Measurements from ENCODE around the gene GKN1. TPM values are rescaled to one million over a fixed set of nuclear protein-coding genes. Genes with fewer than 3 reads are reported as not detected.
"Not testable (repeated sequence)": the region's sequence is repeated elsewhere in the genome, so short reads cannot be mapped to it uniquely, and the experiment has no call there.

The GKN1 gene
- total and polyA plus RNA-seq, 3 donors from 2014 or later = not detected

DNA sequence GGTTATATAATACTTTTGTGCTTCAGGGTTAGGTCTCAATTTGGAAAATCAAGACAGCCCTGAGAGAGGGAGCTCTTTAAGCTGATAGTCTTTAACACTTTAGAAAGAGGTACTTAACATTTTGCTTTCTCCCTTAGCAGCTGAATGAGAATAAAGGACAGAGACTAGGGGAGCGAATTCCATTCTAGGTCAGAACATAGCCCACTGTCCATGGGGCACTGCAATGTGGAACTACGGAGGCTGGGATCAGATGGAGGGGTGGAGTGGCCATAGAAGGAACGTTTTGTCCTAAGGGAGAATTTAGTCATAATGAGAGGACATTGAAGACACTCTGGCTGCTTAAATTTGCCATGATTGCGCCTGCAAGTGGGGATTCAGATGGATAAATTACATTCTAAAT, 22.5 kb upstream of the GKN1 start:
- WGBS, 2 donors = 78 to 85% methylated on average over 4 of the region's 4 CpGs
- no peak for DNase-seq
- TF ChIP-seq POLR2A (IDR thresholded peaks at IDR 0.05) = no peak
- TF ChIP-seq, protein P1, sequence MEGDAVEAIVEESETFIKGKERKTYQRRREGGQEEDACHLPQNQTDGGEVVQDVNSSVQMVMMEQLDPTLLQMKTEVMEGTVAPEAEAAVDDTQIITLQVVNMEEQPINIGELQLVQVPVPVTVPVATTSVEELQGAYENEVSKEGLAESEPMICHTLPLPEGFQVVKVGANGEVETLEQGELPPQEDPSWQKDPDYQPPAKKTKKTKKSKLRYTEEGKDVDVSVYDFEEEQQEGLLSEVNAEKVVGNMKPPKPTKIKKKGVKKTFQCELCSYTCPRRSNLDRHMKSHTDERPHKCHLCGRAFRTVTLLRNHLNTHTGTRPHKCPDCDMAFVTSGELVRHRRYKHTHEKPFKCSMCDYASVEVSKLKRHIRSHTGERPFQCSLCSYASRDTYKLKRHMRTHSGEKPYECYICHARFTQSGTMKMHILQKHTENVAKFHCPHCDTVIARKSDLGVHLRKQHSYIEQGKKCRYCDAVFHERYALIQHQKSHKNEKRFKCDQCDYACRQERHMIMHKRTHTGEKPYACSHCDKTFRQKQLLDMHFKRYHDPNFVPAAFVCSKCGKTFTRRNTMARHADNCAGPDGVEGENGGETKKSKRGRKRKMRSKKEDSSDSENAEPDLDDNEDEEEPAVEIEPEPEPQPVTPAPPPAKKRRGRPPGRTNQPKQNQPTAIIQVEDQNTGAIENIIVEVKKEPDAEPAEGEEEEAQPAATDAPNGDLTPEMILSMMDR (IDR thresholded peaks at IDR 0.05) = no peak
- intact Hi-C loops (cut with DNase I; ENCODE audit: low total_unique reads) = no loop called here
- H3K4me1 ChIP-seq = no peaks in the 10 kb centered on the region
- no peaks in the 10 kb centered on the region for H3K27me3 ChIP-seq
- H3K9me3 ChIP-seq = no peaks in the 10 kb centered on the region
- H3K4me3 ChIP-seq = no peak overlapping the region
- no peaks in the 10 kb centered on the region for H3K36me3 ChIP-seq (ENCODE audit: low read depth, missing control alignments)
- H3K27ac ChIP-seq = no peak overlapping the region

GRCh38 chr2:68952887-68953521, 21.4 kb upstream of the GKN1 start, which contains the start of gene GKN2:
GKN2 (minus strand) TSS chr2:68952893; CDS start chr2:68952861, 32 bp downstream.
- no peak within 1 kb of the TSS for H3K4me3 ChIP-seq
- intact Hi-C loops (cut with DNase I; ENCODE audit: low total_unique reads) = no loop called here
- no peak within 1 kb of the TSS for H3K27ac ChIP-seq
- H3K4me1 ChIP-seq = no peaks in the 10 kb centered on the region
- no peaks in the 10 kb centered on the region for H3K36me3 ChIP-seq (ENCODE audit: low read depth, missing control alignments)
- TF ChIP-seq, protein P1 (IDR thresholded peaks at IDR 0.05) = no peak
- TF ChIP-seq POLR2A (IDR thresholded peaks at IDR 0.05) = no peak
- no peaks in the 10 kb centered on the region for H3K9me3 ChIP-seq
- WGBS, 2 donors = 81 to 93% methylated on average over 4 of the region's 4 CpGs
- no peak for DNase-seq
- H3K27me3 ChIP-seq = no peaks in the 10 kb centered on the region

DNA sequence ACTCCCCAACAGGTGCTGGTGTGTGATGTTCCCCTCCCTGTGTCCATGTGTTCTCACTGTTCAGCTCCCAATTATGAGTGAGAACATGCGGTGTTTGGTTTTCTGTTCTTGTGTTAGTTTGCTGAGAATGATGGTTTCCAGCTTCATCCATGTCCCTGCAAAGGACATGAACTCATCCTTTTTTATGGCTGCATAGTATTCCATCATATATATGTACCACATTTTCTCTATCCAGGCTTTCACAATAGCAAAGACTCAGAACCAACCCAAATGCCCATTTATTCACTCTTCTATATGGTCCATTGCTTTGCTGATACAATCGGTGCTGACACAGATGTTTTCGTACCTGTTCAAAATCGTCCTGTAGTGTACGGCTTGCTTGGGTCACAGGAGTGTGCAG, 19.0 kb upstream of the GKN1 start:
- H3K27me3 ChIP-seq; intact Hi-C loops (cut with DNase I; ENCODE audit: low total_unique reads); H3K27ac ChIP-seq; H3K4me3 ChIP-seq; H3K36me3 ChIP-seq (ENCODE audit: low read depth, missing control alignments); DNase-seq; H3K4me1 ChIP-seq; H3K9me3 ChIP-seq: not testable (repeated sequence)
- 92 to 97% methylated on average over 5 of the region's 5 CpGs for WGBS, 2 donors

- WGBS, 2 donors = 91 to 95% methylated on average over 1 of the region's 1 CpG
- intact Hi-C loops (cut with DNase I; ENCODE audit: low total_unique reads) = no loop called here
- TF ChIP-seq, protein P1 (IDR thresholded peaks at IDR 0.05) = no peak
- no peak for TF ChIP-seq POLR2A (IDR thresholded peaks at IDR 0.05)
- H3K27me3 ChIP-seq = no peaks in the 10 kb centered on the region
- H3K36me3 ChIP-seq (ENCODE audit: low read depth, missing control alignments) = no peaks in the 10 kb centered on the region
- no peaks in the 10 kb centered on the region for H3K4me1 ChIP-seq
- DNase-seq = no peak
- H3K9me3 ChIP-seq = no peaks in the 10 kb centered on the region
- H3K27ac ChIP-seq = no peak overlapping the region
- no peak overlapping the region for H3K4me3 ChIP-seq
Measured at GRCh38 chr2:68959001-68959400, 15.4 kb upstream of the GKN1 start.

DNA sequence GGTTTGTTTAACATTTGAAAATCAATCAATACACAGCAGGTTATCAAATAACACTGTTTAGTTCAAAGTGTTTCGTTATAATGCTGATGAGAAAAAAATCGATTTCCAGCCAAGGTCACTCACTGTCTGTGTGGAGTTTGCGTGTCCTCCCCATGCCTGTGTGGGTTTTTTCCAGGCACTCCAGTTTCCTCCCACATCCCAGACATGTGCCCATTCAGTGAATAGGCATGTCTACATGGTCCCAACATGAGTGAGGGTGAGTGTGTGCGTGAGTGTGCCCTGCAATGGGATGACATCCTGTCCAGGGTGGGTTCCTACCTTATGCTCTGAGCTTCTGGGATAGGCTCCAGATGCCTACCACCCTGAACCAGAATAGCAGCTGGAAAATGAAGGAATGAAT, 13.1 kb upstream of the GKN1 start:
- H3K9me3 ChIP-seq = no peaks in the 10 kb centered on the region
- H3K4me3 ChIP-seq = no peak overlapping the region
- H3K27me3 ChIP-seq = no peaks in the 10 kb centered on the region
- no peaks in the 10 kb centered on the region for H3K36me3 ChIP-seq (ENCODE audit: low read depth, missing control alignments)
- 86 to 88% methylated on average over 4 of the region's 4 CpGs for WGBS, 2 donors
- H3K27ac ChIP-seq = no peak overlapping the region
- TF ChIP-seq POLR2A (IDR thresholded peaks at IDR 0.05) = no peak
- TF ChIP-seq, protein P1 (IDR thresholded peaks at IDR 0.05) = no peak
- H3K4me1 ChIP-seq = no peaks in the 10 kb centered on the region
- intact Hi-C loops (cut with DNase I; ENCODE audit: low total_unique reads) = no loop called here
- no peak for DNase-seq
